Measurements from ENCODE around the gene CBS. TPM values are rescaled to one million over a fixed set of nuclear protein-coding genes. Genes with fewer than 3 reads are reported as not detected.
"Not testable (repeated sequence)": the region's sequence is repeated elsewhere in the genome, so short reads cannot be mapped to it uniquely, and the experiment has no call there.

The CBS gene
- total RNA-seq, 2 donors from 2014 or later: 272 to 303 TPM

GRCh38 chr21:43089463-43089862, 13.8 kb upstream of the CBS start:
- H3K27me3 ChIP-seq (ENCODE audit: control insufficient read depth, insufficient read depth, low read length, poor library complexity, severe bottlenecking); H3K4me3 ChIP-seq (ENCODE audit: low read length); H3K27me3 Mint-ChIP-seq (ENCODE audit: insufficient read depth); H3K4me1 Mint-ChIP-seq; H3K4me1 ChIP-seq (ENCODE audit: control insufficient read depth, insufficient read depth, low read length); H3K27ac Mint-ChIP-seq; H3K9me3 ChIP-seq (ENCODE audit: control insufficient read depth, low read length); DNase-seq; H3K9ac ChIP-seq (ENCODE audit: extremely low read depth, low read length, poor library complexity, severe bottlenecking); H3K9me3 Mint-ChIP-seq; H3K36me3 Mint-ChIP-seq (ENCODE audit: low read depth); H3K36me3 ChIP-seq (ENCODE audit: control insufficient read depth, insufficient read depth, low read length); H3K27ac ChIP-seq (ENCODE audit: low read depth, low read length); H3K4me3 Mint-ChIP-seq: not testable (repeated sequence)
- no CpG with 5 or more reads among the region's 17 CpGs for WGBS, 2 experiments (ENCODE audit: insufficient coverage in 1 of 2, insufficient read length in 1 of 2)

DNA sequence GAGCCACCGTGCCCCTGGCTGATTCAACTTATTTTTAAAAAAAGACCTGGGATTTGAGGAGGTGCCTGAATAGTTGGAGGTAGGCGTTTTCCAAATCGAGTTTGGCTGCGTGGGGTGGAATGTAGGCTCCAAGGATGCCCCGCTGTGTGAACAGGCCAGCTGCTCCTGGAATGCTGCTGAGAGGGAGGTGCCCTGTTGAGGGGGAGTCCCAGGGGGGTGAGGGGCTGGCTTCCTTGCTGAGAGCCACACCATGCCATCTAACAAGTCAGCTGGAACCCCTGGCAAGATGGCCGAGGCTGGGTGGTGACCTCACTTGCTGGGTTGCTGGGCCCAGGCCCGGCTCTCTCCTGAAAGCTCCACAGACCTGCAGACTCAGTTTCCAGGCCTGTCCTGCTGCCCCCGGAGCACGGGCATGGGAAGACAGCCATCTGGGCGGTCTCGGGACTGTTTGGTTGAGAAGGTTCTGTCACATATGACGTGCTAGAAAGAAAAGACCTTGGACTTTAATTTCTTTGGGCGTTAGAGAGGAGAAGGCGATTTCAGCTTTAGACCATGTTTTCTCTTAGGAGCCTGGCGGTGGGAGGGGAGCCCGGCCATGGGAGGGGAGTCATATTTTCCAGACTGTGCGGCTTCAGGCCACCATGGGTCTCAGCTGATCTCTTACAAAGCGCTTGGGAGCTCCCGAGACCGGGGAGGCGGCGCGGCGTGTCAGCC, 7.1 kb upstream of the CBS start:
- no CpG with 5 or more reads among the region's 24 CpGs for WGBS, 2 experiments (ENCODE audit: insufficient coverage in 1 of 2, insufficient read length in 1 of 2)
- not testable (repeated sequence) for H3K4me3 ChIP-seq (ENCODE audit: low read length); H3K36me3 Mint-ChIP-seq (ENCODE audit: low read depth); H3K27me3 ChIP-seq (ENCODE audit: control insufficient read depth, insufficient read depth, low read length, poor library complexity, severe bottlenecking); H3K36me3 ChIP-seq (ENCODE audit: control insufficient read depth, insufficient read depth, low read length); H3K4me1 Mint-ChIP-seq; H3K27ac ChIP-seq (ENCODE audit: low read depth, low read length); H3K27ac Mint-ChIP-seq; H3K9ac ChIP-seq (ENCODE audit: extremely low read depth, low read length, poor library complexity, severe bottlenecking); H3K4me1 ChIP-seq (ENCODE audit: control insufficient read depth, insufficient read depth, low read length); H3K27me3 Mint-ChIP-seq (ENCODE audit: insufficient read depth); H3K4me3 Mint-ChIP-seq; H3K9me3 ChIP-seq (ENCODE audit: control insufficient read depth, low read length); DNase-seq; H3K9me3 Mint-ChIP-seq

- no CpG with 5 or more reads among the region's 28 CpGs for WGBS, 2 experiments (ENCODE audit: insufficient coverage in 1 of 2, insufficient read length in 1 of 2)
- H3K27ac ChIP-seq (ENCODE audit: low read depth, low read length); H3K4me1 Mint-ChIP-seq; H3K27me3 Mint-ChIP-seq (ENCODE audit: insufficient read depth); H3K9me3 ChIP-seq (ENCODE audit: control insufficient read depth, low read length); H3K9ac ChIP-seq (ENCODE audit: extremely low read depth, low read length, poor library complexity, severe bottlenecking); H3K27ac Mint-ChIP-seq; H3K36me3 ChIP-seq (ENCODE audit: control insufficient read depth, insufficient read depth, low read length); H3K9me3 Mint-ChIP-seq; H3K4me1 ChIP-seq (ENCODE audit: control insufficient read depth, insufficient read depth, low read length); H3K36me3 Mint-ChIP-seq (ENCODE audit: low read depth); H3K27me3 ChIP-seq (ENCODE audit: control insufficient read depth, insufficient read depth, low read length, poor library complexity, severe bottlenecking); H3K4me3 ChIP-seq (ENCODE audit: low read length); DNase-seq; H3K4me3 Mint-ChIP-seq: not testable (repeated sequence)
Observed at GRCh38 chr21:43076643-43077042, 1.0 kb upstream of the CBS start.

DNA sequence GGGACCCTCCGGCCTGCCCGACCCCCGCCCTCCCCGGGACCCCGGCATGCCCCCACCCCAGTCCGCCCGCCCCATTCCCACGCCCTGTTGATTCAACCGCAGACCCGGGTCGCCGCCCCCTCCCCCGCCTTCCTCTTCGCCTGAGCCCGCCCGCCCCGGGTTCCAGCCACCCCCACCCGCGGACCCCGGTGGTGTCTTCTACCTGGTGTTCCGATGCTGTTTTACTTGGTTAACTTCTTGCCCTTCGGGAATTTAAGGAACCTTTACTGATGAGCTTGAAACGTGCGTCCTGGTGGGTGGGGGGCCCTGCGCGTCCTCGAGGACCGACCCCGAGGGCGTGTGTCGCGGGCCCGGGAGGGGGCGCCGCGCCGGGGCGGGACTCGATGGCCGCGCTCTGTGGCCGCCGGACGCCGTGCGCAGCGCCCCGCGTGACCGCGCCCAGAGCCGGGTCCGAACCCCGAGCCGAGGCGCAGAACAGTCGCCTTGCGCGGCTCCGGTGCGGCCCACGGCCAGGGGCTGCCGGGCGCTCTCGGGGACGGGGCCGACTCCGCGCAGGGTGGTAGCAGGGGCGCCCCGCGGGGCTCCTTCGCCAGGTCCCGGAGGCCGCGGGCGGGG, 495 bp upstream of the CBS start:
- H3K36me3 Mint-ChIP-seq (ENCODE audit: low read depth); H3K27me3 Mint-ChIP-seq (ENCODE audit: insufficient read depth); H3K27ac ChIP-seq (ENCODE audit: low read depth, low read length); H3K27ac Mint-ChIP-seq; H3K9ac ChIP-seq (ENCODE audit: extremely low read depth, low read length, poor library complexity, severe bottlenecking); H3K4me3 Mint-ChIP-seq; H3K4me1 ChIP-seq (ENCODE audit: control insufficient read depth, insufficient read depth, low read length); H3K4me1 Mint-ChIP-seq; H3K27me3 ChIP-seq (ENCODE audit: control insufficient read depth, insufficient read depth, low read length, poor library complexity, severe bottlenecking); H3K9me3 Mint-ChIP-seq; H3K36me3 ChIP-seq (ENCODE audit: control insufficient read depth, insufficient read depth, low read length); H3K9me3 ChIP-seq (ENCODE audit: control insufficient read depth, low read length); H3K4me3 ChIP-seq (ENCODE audit: low read length); DNase-seq: not testable (repeated sequence)
- no CpG with 5 or more reads among the region's 77 CpGs for WGBS, 2 experiments (ENCODE audit: insufficient coverage in 1 of 2, insufficient read length in 1 of 2)

- H3K4me3 Mint-ChIP-seq; H3K4me1 ChIP-seq (ENCODE audit: control insufficient read depth, insufficient read depth, low read length); H3K27ac ChIP-seq (ENCODE audit: low read depth, low read length); H3K36me3 Mint-ChIP-seq (ENCODE audit: low read depth); H3K36me3 ChIP-seq (ENCODE audit: control insufficient read depth, insufficient read depth, low read length); H3K27ac Mint-ChIP-seq; H3K4me3 ChIP-seq (ENCODE audit: low read length); DNase-seq; H3K9ac ChIP-seq (ENCODE audit: extremely low read depth, low read length, poor library complexity, severe bottlenecking); H3K9me3 ChIP-seq (ENCODE audit: control insufficient read depth, low read length); H3K4me1 Mint-ChIP-seq; H3K9me3 Mint-ChIP-seq; H3K27me3 ChIP-seq (ENCODE audit: control insufficient read depth, insufficient read depth, low read length, poor library complexity, severe bottlenecking); H3K27me3 Mint-ChIP-seq (ENCODE audit: insufficient read depth): not testable (repeated sequence)
- WGBS, 2 experiments (ENCODE audit: insufficient coverage in 1 of 2, insufficient read length in 1 of 2): no CpG with 5 or more reads among the region's 74 CpGs
Observed at GRCh38 chr21:43074401-43075169, 1.1 kb downstream of the CBS start.

DNA sequence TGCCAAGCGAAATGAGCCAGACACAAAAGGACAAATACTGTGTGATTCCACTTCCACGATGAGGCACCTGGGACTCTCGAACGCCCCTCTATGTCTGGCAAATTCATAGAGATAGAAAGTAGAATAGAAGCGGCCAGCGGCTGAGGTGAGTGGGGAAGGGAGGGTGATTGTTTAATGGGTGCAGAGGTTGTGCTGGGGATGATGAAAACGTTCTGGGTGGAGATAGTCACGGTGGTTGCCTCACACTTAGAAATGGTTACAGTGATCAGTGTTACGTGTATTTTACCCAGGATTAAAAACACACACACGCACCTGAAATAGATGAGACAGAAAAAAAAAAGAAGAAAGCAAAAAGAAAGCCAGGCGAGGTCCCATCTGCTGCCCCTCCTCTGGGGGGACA, 2.9 kb downstream of the CBS start:
- H3K9ac ChIP-seq (ENCODE audit: extremely low read depth, low read length, poor library complexity, severe bottlenecking); H3K9me3 ChIP-seq (ENCODE audit: control insufficient read depth, low read length); H3K4me1 Mint-ChIP-seq; H3K4me3 ChIP-seq (ENCODE audit: low read length); H3K9me3 Mint-ChIP-seq; H3K27ac Mint-ChIP-seq; H3K27me3 ChIP-seq (ENCODE audit: control insufficient read depth, insufficient read depth, low read length, poor library complexity, severe bottlenecking); H3K27ac ChIP-seq (ENCODE audit: low read depth, low read length); H3K4me1 ChIP-seq (ENCODE audit: control insufficient read depth, insufficient read depth, low read length); H3K27me3 Mint-ChIP-seq (ENCODE audit: insufficient read depth); H3K36me3 ChIP-seq (ENCODE audit: control insufficient read depth, insufficient read depth, low read length); H3K36me3 Mint-ChIP-seq (ENCODE audit: low read depth); H3K4me3 Mint-ChIP-seq; DNase-seq: not testable (repeated sequence)
- no CpG with 5 or more reads among the region's 11 CpGs for WGBS, 2 experiments (ENCODE audit: insufficient coverage in 1 of 2, insufficient read length in 1 of 2)

DNA sequence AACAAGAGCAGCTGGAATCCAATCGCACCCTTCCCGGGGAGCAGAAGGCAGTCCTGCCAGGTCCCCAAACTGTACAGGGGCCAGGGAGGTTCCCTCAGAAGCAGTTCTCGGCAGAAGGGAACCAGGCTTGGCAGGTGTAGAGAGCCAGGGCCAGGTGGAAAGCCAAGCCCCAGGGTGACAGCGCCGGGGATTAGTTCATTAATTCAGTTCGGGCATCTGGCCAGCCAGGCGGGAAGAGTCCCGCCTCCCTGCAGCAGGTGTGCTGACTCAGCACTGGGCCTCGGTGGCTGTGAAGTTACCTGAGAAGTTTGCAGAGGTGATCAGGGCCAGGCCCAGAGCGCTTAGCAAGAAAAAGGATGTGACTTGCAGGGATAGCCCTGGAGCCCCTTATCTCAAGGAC, 6.0 kb downstream of the CBS start:
- H3K27me3 Mint-ChIP-seq (ENCODE audit: insufficient read depth); H3K36me3 ChIP-seq (ENCODE audit: control insufficient read depth, insufficient read depth, low read length); H3K9me3 ChIP-seq (ENCODE audit: control insufficient read depth, low read length); H3K27ac Mint-ChIP-seq; H3K27ac ChIP-seq (ENCODE audit: low read depth, low read length); H3K4me1 ChIP-seq (ENCODE audit: control insufficient read depth, insufficient read depth, low read length); DNase-seq; H3K9me3 Mint-ChIP-seq; H3K9ac ChIP-seq (ENCODE audit: extremely low read depth, low read length, poor library complexity, severe bottlenecking); H3K4me3 ChIP-seq (ENCODE audit: low read length); H3K4me3 Mint-ChIP-seq; H3K4me1 Mint-ChIP-seq; H3K36me3 Mint-ChIP-seq (ENCODE audit: low read depth); H3K27me3 ChIP-seq (ENCODE audit: control insufficient read depth, insufficient read depth, low read length, poor library complexity, severe bottlenecking): not testable (repeated sequence)
- no CpG with 5 or more reads among the region's 10 CpGs for WGBS, 2 experiments (ENCODE audit: insufficient coverage in 1 of 2, insufficient read length in 1 of 2)

All from endodermal cell (in vitro differentiated cells).